Kidney capillary endothelial cell (primary cell): ENCODE measurements around the gene ZC3H7A.
A peak's percentile ranks its signal among the peaks of the same experiment; 100 is the strongest.

Experiments
- DNase-seq: peaks from one replicate; pipeline ENCODE4 v3.0.0-alpha.2; 2018; ENCODE audit warnings: low spot score

ZC3H7A gene

GRCh38 chr16:11768849-11769248 is 28.2 kb downstream of the ZC3H7A start:
- no peak for DNase-seq

GRCh38 chr16:11762431-11762830 is 34.6 kb downstream of the ZC3H7A start:
- no peak for DNase-seq

- DNase-seq = no peak
These were observed 37.1 kb downstream of the ZC3H7A start for GRCh38 chr16:11759997-11760396.

GRCh38 chr16:11759163-11759834 is 37.8 kb downstream of the ZC3H7A start:
- no peak for DNase-seq

- no peak for DNase-seq
These were observed 39.1 kb downstream of the ZC3H7A start for GRCh38 chr16:11757671-11758545.

- DNase-seq = no peak
These were observed 40.8 kb downstream of the ZC3H7A start for GRCh38 chr16:11756248-11756647.

- no peak for DNase-seq
These were observed 41.9 kb downstream of the ZC3H7A start for GRCh38 chr16:11755022-11755760.

- no peak for DNase-seq
These were observed 44.2 kb downstream of the ZC3H7A start for GRCh38 chr16:11752856-11753255.

- no peak for DNase-seq
These were observed 47.0 kb downstream of the ZC3H7A start for GRCh38 chr16:11750056-11750455.

GRCh38 chr16:11748404-11749254 is 48.4 kb downstream of the ZC3H7A start:
- DNase-seq = no peak

GRCh38 chr16:11747949-11748403 is 49.1 kb downstream of the ZC3H7A start:
- no peak for DNase-seq

- DNase-seq = no peak
These were observed 53.0 kb downstream of the ZC3H7A start for GRCh38 chr16:11744075-11744470.

GRCh38 chr16:11743308-11744074 is 53.6 kb downstream of the ZC3H7A start:
- DNase-seq = peak; percentile 70

GRCh38 chr16:11742536-11743307 is 54.3 kb downstream of the ZC3H7A start, which contains the start of gene TXNDC11:
Gene TXNDC11, minus strand, starts transcription at chr16:11742857. Its CDS starts 127 bp downstream, at chr16:11742730.
- DNase-seq = peak; percentile 93

GRCh38 chr16:11742093-11742535 is 54.9 kb downstream of the ZC3H7A start:
- peak; percentile 16 for DNase-seq

GRCh38 chr16:11740567-11740966 is 56.5 kb downstream of the ZC3H7A start:
- no peak for DNase-seq

- no peak for DNase-seq
These were observed 58.1 kb downstream of the ZC3H7A start for GRCh38 chr16:11738742-11739544.

- DNase-seq = no peak
These were observed 59.3 kb downstream of the ZC3H7A start for GRCh38 chr16:11737713-11738112.

GRCh38 chr16:11736903-11737302 is 60.2 kb downstream of the ZC3H7A start:
- DNase-seq = no peak
